Measurements from ENCODE around the gene PUS3.

- TF ChIP-seq CTCF (IDR thresholded peaks at IDR 0.05), result no peak
- TF ChIP-seq POLR2A (IDR thresholded peaks at IDR 0.05), result no peak
- no peak for TF ChIP-seq EP300 (IDR thresholded peaks at IDR 0.05; ENCODE audit: low read depth)
- TF ChIP-seq POLR2AphosphoS5 (IDR thresholded peaks at IDR 0.05), result no peak
Observed at GRCh38 chr11:125925804-125926203, 22.8 kb upstream of the PUS3 start.

Data from transverse colon (tissue), 4 donors.